Activated naive CD4-positive, alpha-beta T cell treated with anti-CD3 and anti-CD28 coated beads, Interleukin-2, amount 50 U/mL, for 24 hours (primary cell): ENCODE results near the gene AKR1E2.

Experiments
- H3K27ac Mint-ChIP-seq: one replicate; pipeline ENCODE4 v1.8.0; 2021; ENCODE audit warnings: mild to moderate bottlenecking, mixed read lengths
- H3K27me3 Mint-ChIP-seq: one replicate; pipeline ENCODE4 v1.8.0; 2021; ENCODE audit warnings: mixed read lengths
- H3K36me3 Mint-ChIP-seq: one replicate; pipeline ENCODE4 v1.8.0; 2021; ENCODE audit warnings: mixed read lengths
- H3K4me1 Mint-ChIP-seq: one replicate; pipeline ENCODE4 v1.8.0; 2021; ENCODE audit warnings: mixed read lengths
- H3K4me3 Mint-ChIP-seq: one replicate; pipeline ENCODE4 v1.8.0; 2021; ENCODE audit warnings: mild to moderate bottlenecking, mixed read lengths
- H3K9me3 Mint-ChIP-seq: one replicate; pipeline ENCODE4 v1.8.0; 2021; ENCODE audit warnings: mixed read lengths

Gene AKR1E2

GRCh38 chr10:4889959-4890358 lies 64.0 kb downstream of the AKR1E2 start:
- Mint-ChIP-seq H3K4me3 (no peak overlapping the region), H3K4me1 (no peaks in the 10 kb centered on the region)

GRCh38 chr10:4892681-4893080 lies 66.7 kb downstream of the AKR1E2 start:
- H3K27me3 Mint-ChIP-seq = peaks cover 1% of the 10 kb centered on the region

More at GRCh38 chr10:4889959-4890358, 64.0 kb downstream of the AKR1E2 start:
- no peaks in the 10 kb centered on the region for H3K36me3 Mint-ChIP-seq
- H3K27ac Mint-ChIP-seq = no peak overlapping the region
- H3K27me3 Mint-ChIP-seq = no peaks in the 10 kb centered on the region
- no peaks in the 10 kb centered on the region for H3K9me3 Mint-ChIP-seq

GRCh38 chr10:4894335-4894734 lies 68.3 kb downstream of the AKR1E2 start:
- H3K4me3 Mint-ChIP-seq = no peak overlapping the region
- H3K27ac Mint-ChIP-seq = no peak overlapping the region
- no peaks in the 10 kb centered on the region for H3K4me1 Mint-ChIP-seq
- H3K9me3 Mint-ChIP-seq = no peaks in the 10 kb centered on the region
- no peaks in the 10 kb centered on the region for H3K36me3 Mint-ChIP-seq
- peaks cover 1% of the 10 kb centered on the region for H3K27me3 Mint-ChIP-seq

More at GRCh38 chr10:4892681-4893080, 66.7 kb downstream of the AKR1E2 start:
- Mint-ChIP-seq H3K9me3 (no peaks in the 10 kb centered on the region), H3K4me3 (no peak overlapping the region), H3K4me1 (no peaks in the 10 kb centered on the region), H3K36me3 (no peaks in the 10 kb centered on the region), H3K27ac (no peak overlapping the region)
